ENCODE measurements around the gene CPVL.

CPVL gene

GRCh38 chr7:29193316-29194205, 47.2 kb upstream of the CPVL start:
- Histone ChIP-seq H3K36me3 (ENCODE audit: control insufficient read depth in 1 of 2, insufficient read depth in 2 of 2, low read depth in 1 of 2, low read length in 2 of 2) (no peaks in the 10 kb centered on the region), H3K4me2 (ENCODE audit: low read length, poor library complexity, severe bottlenecking) (no peak overlapping the region), H3K14ac (ENCODE audit: low read length in 2 of 2) (no peak overlapping the region), H2BK12ac (ENCODE audit: low read length in 2 of 2) (no peak overlapping the region), H3K18ac (ENCODE audit: low read depth in 1 of 2, low read length in 2 of 2) (no peak overlapping the region), H4K91ac (ENCODE audit: low read length) (no peak overlapping the region), H3K9ac (ENCODE audit: low read length) (no peak overlapping the region), H3K4me1 (ENCODE audit: control insufficient read depth, insufficient read depth, low read depth, low read length) (peaks cover 21% of the 10 kb centered on the region), H2AFZ (ENCODE audit: low read depth, low read length) (no peak overlapping the region), H3K4ac (ENCODE audit: low read depth in 1 of 2, low read length in 2 of 2) (no peak overlapping the region), H3K79me1 (replicated peaks; ENCODE audit: low read length, poor library complexity, severe bottlenecking) (no peaks in the 10 kb centered on the region), H2AK5ac (ENCODE audit: low read length, severe bottlenecking) (no peak overlapping the region), H3K4me3 (ENCODE audit: insufficient read depth in 1 of 2, low read depth in 1 of 2, low read length in 2 of 2) (no peak overlapping the region), H4K8ac (ENCODE audit: low read length) (no peak overlapping the region), H3K27ac (ENCODE audit: low read length, poor library complexity, severe bottlenecking) (no peak overlapping the region), H2BK15ac (ENCODE audit: low read depth, poor library complexity, severe bottlenecking) (no peak overlapping the region), H2BK5ac (ENCODE audit: low read depth, low read length, poor library complexity, severe bottlenecking) (no peak overlapping the region), H2BK120ac (ENCODE audit: low read depth, low read length) (no peak overlapping the region), H3K9me3 (ENCODE audit: control insufficient read depth, low read length) (no peaks in the 10 kb centered on the region), H3K27me3 (ENCODE audit: control insufficient read depth in 1 of 2, insufficient read depth in 1 of 2, low read length in 2 of 2) (peaks cover 72 to 84% of the 10 kb centered on the region in 2 experiments), H3K23ac (ENCODE audit: low read length in 2 of 2) (no peak overlapping the region)
- DNase-seq: no peak
- WGBS: 27% methylated on average over 12 of the region's 26 CpGs

DNA sequence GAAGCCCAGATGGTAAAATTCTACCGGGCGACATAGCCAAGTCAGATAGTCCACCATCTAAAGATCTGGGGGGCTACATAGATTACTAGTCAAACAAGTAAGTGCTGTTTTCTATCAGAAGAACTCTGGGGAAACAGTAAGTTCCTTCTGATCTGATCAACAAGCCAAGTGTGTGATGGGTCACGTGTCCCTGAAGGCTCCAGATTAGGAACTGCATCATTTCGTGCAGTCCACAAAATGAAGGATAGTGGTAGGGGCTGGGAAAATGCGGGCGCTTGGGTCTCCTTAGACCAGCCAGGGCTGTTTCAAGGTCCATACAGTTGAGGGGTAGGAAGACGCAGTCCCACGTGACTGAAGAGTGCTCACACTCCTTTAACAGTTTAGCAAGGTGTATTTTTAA, 46.5 kb upstream of the CPVL start:
- no peak overlapping the region for H2BK15ac ChIP-seq (ENCODE audit: low read depth, poor library complexity, severe bottlenecking)

GRCh38 chr7:29192323-29192722, 46.0 kb upstream of the CPVL start:
- Histone ChIP-seq H2BK15ac (ENCODE audit: low read depth, poor library complexity, severe bottlenecking) (no peak overlapping the region), H3K4me3 (ENCODE audit: insufficient read depth in 1 of 2, low read depth in 1 of 2, low read length in 2 of 2) (no peak overlapping the region), H3K27ac (ENCODE audit: low read length, poor library complexity, severe bottlenecking) (no peak overlapping the region), H4K91ac (ENCODE audit: low read length) (no peak overlapping the region), H3K18ac (ENCODE audit: low read depth in 1 of 2, low read length in 2 of 2) (no peak overlapping the region), H2BK5ac (ENCODE audit: low read depth, low read length, poor library complexity, severe bottlenecking) (no peak overlapping the region), H2AK5ac (ENCODE audit: low read length, severe bottlenecking) (no peak overlapping the region), H2BK12ac (ENCODE audit: low read length in 2 of 2) (no peak overlapping the region), H3K4me2 (ENCODE audit: low read length, poor library complexity, severe bottlenecking) (no peak overlapping the region), H3K9ac (ENCODE audit: low read length) (no peak overlapping the region), H4K8ac (ENCODE audit: low read length) (no peak overlapping the region), H2AFZ (ENCODE audit: low read depth, low read length) (no peak overlapping the region), H3K4me1 (ENCODE audit: control insufficient read depth, insufficient read depth, low read depth, low read length) (peaks cover 21% of the 10 kb centered on the region), H3K23ac (ENCODE audit: low read length in 2 of 2) (no peak overlapping the region), H2BK120ac (ENCODE audit: low read depth, low read length) (no peak overlapping the region), H3K79me1 (replicated peaks; ENCODE audit: low read length, poor library complexity, severe bottlenecking) (no peaks in the 10 kb centered on the region), H3K14ac (ENCODE audit: low read length in 2 of 2) (no peak overlapping the region), H3K27me3 (ENCODE audit: control insufficient read depth in 1 of 2, insufficient read depth in 1 of 2, low read length in 2 of 2) (peaks cover 67 to 75% of the 10 kb centered on the region in 2 experiments), H3K4ac (ENCODE audit: low read depth in 1 of 2, low read length in 2 of 2) (no peak overlapping the region), H3K36me3 (ENCODE audit: control insufficient read depth in 1 of 2, insufficient read depth in 2 of 2, low read depth in 1 of 2, low read length in 2 of 2) (no peaks in the 10 kb centered on the region), H3K9me3 (ENCODE audit: control insufficient read depth, low read length) (no peaks in the 10 kb centered on the region)
- 80% methylated on average over 1 of the region's 1 CpG for WGBS
- no peak for DNase-seq

More for the DNA sequence above, 46.5 kb upstream of the CPVL start:
- H3K27me3 ChIP-seq (ENCODE audit: control insufficient read depth in 1 of 2, insufficient read depth in 1 of 2, low read length in 2 of 2): peaks cover 72 to 80% of the 10 kb centered on the region in 2 experiments
- no peaks in the 10 kb centered on the region for H3K9me3 ChIP-seq (ENCODE audit: control insufficient read depth, low read length)
- H2BK5ac ChIP-seq (ENCODE audit: low read depth, low read length, poor library complexity, severe bottlenecking): no peak overlapping the region
- H3K4me2 ChIP-seq (ENCODE audit: low read length, poor library complexity, severe bottlenecking): no peak overlapping the region
- no peak for DNase-seq
- H3K79me1 ChIP-seq (replicated peaks; ENCODE audit: low read length, poor library complexity, severe bottlenecking): no peaks in the 10 kb centered on the region
- H4K91ac ChIP-seq (ENCODE audit: low read length): no peak overlapping the region
- no peak overlapping the region for H4K8ac ChIP-seq (ENCODE audit: low read length)
- H3K36me3 ChIP-seq (ENCODE audit: control insufficient read depth in 1 of 2, insufficient read depth in 2 of 2, low read depth in 1 of 2, low read length in 2 of 2): no peaks in the 10 kb centered on the region
- no peak overlapping the region for H3K23ac ChIP-seq (ENCODE audit: low read length in 2 of 2)
- H2BK12ac ChIP-seq (ENCODE audit: low read length in 2 of 2): no peak overlapping the region
- no peak overlapping the region for H3K14ac ChIP-seq (ENCODE audit: low read length in 2 of 2)
- H3K4me1 ChIP-seq (ENCODE audit: control insufficient read depth, insufficient read depth, low read depth, low read length): peaks cover 21% of the 10 kb centered on the region
- H3K4me3 ChIP-seq (ENCODE audit: insufficient read depth in 1 of 2, low read depth in 1 of 2, low read length in 2 of 2): no peak overlapping the region
- no peak overlapping the region for H3K18ac ChIP-seq (ENCODE audit: low read depth in 1 of 2, low read length in 2 of 2)
- 92% methylated on average over 8 of the region's 8 CpGs for WGBS
- no peak overlapping the region for H2BK120ac ChIP-seq (ENCODE audit: low read depth, low read length)
- no peak overlapping the region for H2AFZ ChIP-seq (ENCODE audit: low read depth, low read length)
- H3K9ac ChIP-seq (ENCODE audit: low read length): no peak overlapping the region
- H3K4ac ChIP-seq (ENCODE audit: low read depth in 1 of 2, low read length in 2 of 2): no peak overlapping the region
- H2AK5ac ChIP-seq (ENCODE audit: low read length, severe bottlenecking): no peak overlapping the region
- H3K27ac ChIP-seq (ENCODE audit: low read length, poor library complexity, severe bottlenecking): no peak overlapping the region

- Histone ChIP-seq H3K9me3 (ENCODE audit: control insufficient read depth, low read length) (no peaks in the 10 kb centered on the region), H3K4me3 (ENCODE audit: insufficient read depth in 1 of 2, low read depth in 1 of 2, low read length in 2 of 2) (no peak overlapping the region), H3K9ac (ENCODE audit: low read length) (no peak overlapping the region), H3K79me1 (replicated peaks; ENCODE audit: low read length, poor library complexity, severe bottlenecking) (no peaks in the 10 kb centered on the region), H2BK5ac (ENCODE audit: low read depth, low read length, poor library complexity, severe bottlenecking) (no peak overlapping the region), H3K4ac (ENCODE audit: low read depth in 1 of 2, low read length in 2 of 2) (no peak overlapping the region), H3K4me1 (ENCODE audit: control insufficient read depth, insufficient read depth, low read depth, low read length) (peaks cover 21% of the 10 kb centered on the region), H3K18ac (ENCODE audit: low read depth in 1 of 2, low read length in 2 of 2) (no peak overlapping the region), H2AFZ (ENCODE audit: low read depth, low read length) (no peak overlapping the region), H4K91ac (ENCODE audit: low read length) (no peak overlapping the region), H3K14ac (ENCODE audit: low read length in 2 of 2) (no peak overlapping the region), H3K4me2 (ENCODE audit: low read length, poor library complexity, severe bottlenecking) (no peak overlapping the region), H2BK120ac (ENCODE audit: low read depth, low read length) (no peak overlapping the region), H2BK15ac (ENCODE audit: low read depth, poor library complexity, severe bottlenecking) (no peak overlapping the region), H3K27me3 (ENCODE audit: control insufficient read depth in 1 of 2, insufficient read depth in 1 of 2, low read length in 2 of 2) (peaks cover 51 to 59% of the 10 kb centered on the region in 2 experiments), H3K36me3 (ENCODE audit: control insufficient read depth in 1 of 2, insufficient read depth in 2 of 2, low read depth in 1 of 2, low read length in 2 of 2) (no peaks in the 10 kb centered on the region), H2BK12ac (ENCODE audit: low read length in 2 of 2) (no peak overlapping the region), H2AK5ac (ENCODE audit: low read length, severe bottlenecking) (no peak overlapping the region), H3K23ac (ENCODE audit: low read length in 2 of 2) (no peak overlapping the region), H3K27ac (ENCODE audit: low read length, poor library complexity, severe bottlenecking) (no peak overlapping the region), H4K8ac (ENCODE audit: low read length) (no peak overlapping the region)
- DNase-seq: no peak
- 44% methylated on average over 4 of the region's 5 CpGs for WGBS
Observed at GRCh38 chr7:29190349-29191045, 44.2 kb upstream of the CPVL start.
